ENCODE measurements around the gene SBNO2. TPM values are rescaled to one million over a fixed set of nuclear protein-coding genes. Genes with fewer than 3 reads are reported as not detected.
"Not testable (repeated sequence)": the region's sequence is repeated elsewhere in the genome, so short reads cannot be mapped to it uniquely, and the experiment has no call there.

Gene SBNO2
- total RNA-seq, 1 donor from 2014 or later = 139 TPM

DNA sequence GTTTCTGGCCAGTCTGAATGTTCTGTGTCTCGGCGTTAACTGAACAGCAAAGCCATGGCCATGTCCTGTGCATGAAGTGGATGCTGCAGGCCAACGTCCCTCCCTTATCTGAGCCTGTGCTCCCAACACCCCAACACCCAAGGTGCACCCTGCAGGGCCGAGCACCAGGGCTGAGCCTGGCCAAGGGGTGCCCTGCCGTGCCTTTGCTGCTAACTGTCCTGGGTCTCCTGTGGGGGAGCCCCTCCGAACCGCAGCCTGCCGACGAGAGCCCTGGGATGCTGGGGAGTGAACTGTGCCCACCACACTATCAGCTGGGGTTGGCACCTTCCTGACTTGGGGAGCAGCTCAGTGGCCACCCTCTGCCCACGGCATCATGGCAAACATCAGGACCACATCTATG lies 52.7 kb downstream of the SBNO2 start:
- DNase-seq (ENCODE audit: low spot score) = no peak

DNA sequence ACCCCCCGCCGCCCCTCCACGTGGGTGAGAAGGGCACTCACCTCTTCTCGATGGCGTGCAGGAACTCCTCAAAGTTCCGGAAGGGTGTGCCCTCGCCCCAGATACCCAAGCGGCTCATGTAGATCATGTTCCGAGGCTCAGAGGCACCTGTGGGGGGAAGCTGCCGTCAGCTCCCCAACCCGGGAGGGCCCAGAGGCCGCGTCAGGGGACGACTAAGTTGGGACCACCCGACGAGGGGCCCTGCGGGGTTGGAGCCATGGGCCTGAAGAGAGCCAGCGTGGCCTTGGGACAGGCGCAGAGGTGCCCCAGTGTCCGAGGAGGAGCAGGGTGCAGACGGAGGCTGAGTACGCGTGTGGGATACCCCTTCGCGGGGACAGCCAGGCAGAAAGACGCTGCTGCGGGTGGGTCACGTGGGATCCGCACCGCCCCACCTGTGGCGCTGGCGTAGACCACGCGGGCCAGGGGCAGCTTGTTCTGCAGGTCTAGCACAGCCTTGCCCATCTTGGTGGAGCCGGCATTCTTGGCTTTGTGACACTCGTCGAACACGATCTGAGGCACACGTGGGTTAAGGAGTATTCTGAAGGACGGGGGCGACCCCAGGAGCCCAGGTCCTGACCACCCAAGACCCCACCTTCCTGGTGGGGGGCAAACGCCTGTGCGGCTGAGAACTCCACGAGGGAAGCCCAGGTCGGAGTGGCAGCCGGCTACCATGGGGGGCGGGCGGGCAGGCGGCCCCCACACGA lies 54.4 kb downstream of the SBNO2 start:
- no peak for DNase-seq (ENCODE audit: low spot score)

DNA sequence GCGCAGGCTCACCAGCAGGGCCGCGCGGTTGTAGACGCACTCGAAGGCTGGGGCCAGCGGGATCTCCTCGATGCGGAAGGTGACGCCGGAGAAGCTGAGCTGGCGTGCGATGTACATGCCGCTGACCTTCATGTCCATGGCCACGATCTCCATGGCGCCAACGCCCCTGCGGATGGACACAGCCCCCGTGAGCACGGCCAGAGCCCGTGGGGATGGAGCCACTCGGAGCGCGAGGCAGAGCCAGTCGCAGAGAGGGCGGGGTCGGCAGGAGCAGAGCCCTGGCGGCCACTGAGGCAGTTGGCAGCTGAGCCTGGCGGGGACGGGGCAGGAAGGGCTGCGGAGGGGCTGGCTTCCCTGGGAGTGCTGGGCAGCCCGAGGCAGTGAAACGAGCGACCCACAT lies 55.1 kb downstream of the SBNO2 start:
- DNase-seq (ENCODE audit: low spot score) = no peak

DNA sequence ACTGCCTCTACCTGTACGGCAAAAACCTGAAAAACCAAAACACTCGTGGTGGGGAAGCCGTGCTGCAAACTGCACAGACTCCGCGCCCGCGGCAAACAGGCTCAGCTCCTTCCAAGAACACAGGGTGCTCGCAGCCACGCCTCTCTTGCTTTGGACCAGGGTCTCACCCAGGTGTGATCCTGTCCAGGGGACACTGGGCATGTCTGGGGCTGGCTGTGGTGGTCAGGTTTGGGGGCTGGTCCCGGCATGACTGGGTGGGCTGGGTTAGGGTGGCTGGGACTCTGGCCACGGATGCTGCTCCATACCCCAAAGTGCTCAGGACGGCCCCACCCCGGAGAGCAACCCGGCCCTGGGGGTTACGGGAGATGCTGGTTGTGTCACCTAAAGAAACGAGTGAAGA lies 56.4 kb downstream of the SBNO2 start:
- no peak for DNase-seq (ENCODE audit: low spot score)

DNA sequence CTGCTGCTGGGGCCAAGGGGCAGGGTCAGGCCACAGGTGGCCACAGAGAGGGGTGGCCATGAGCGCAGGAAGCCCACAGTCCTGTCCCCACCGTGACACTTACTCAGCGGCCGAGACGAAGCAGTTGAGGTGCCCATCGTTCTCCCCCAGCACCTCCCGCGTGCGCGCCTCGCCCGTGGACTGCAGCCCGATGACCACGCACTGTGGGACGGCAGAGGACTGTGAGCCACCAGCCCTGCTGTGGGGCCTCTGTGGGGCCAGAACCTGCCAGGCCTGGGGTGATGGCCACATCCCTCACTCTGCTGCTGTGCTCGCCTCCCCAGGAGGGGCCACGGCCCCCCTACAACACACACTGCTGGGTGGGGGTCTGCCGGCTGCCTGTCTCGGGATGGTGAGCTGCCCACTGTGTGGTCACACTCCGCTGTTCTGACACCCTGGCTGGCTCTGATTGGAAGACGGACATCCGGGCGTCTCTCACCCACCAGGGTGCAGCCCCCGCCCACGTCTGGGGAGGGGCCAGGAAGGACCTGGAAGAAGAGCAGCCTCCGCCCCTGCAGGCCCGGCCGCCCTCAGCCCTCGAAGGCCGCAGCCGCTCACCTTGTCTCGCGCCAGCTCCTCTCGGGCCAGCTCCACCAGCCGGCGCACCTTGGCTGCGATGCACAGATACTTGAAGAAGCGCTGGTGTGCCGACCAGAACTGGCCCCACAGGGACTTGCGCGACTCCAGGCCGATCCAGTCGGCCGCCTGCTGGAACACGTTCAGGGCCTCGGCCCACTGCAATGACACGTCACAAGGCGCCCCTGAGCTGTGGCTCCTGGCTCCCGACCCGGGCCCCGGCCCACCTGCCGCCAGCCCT lies 57.1 kb downstream of the SBNO2 start:
- DNase-seq (ENCODE audit: low spot score) = no peak

DNA sequence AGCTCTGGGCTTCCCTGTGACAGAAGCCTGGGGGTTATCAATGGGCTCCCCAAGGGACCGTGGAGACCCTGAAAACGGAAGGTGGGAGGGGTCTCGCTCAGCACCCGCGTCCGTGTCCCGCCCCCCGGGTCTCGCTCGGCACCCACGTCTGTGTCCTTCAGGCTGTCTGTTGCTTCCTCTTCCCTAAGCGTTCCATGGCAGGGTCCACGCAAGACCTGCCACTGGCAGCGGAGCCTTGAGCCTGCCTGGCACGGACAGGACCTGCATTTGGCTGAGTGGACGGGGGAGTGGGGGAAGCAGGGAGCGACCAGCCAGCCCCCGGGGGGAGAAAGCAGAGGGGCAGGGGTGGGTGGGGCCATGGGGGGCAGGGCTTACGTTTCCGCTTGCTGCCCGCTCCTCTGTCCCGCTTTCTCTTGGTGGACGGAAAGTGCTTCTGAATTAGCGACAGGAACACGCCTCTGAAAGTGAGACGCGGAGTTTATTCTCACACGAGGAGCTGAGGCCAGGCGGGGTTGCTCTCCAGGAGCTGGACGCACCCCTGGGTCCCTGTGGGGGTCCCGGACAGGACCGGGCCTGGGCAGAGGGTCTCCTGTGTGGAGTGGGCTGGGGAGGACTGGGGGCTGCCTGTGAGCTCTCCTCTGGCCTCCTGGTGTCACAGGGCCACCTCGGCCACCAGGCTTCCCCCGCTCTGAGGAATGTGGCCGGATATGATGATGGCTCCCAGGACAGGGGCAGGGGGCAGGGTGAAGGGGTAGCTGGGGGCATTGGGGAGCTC lies 58.2 kb downstream of the SBNO2 start:
- no peak for DNase-seq (ENCODE audit: low spot score)

DNA sequence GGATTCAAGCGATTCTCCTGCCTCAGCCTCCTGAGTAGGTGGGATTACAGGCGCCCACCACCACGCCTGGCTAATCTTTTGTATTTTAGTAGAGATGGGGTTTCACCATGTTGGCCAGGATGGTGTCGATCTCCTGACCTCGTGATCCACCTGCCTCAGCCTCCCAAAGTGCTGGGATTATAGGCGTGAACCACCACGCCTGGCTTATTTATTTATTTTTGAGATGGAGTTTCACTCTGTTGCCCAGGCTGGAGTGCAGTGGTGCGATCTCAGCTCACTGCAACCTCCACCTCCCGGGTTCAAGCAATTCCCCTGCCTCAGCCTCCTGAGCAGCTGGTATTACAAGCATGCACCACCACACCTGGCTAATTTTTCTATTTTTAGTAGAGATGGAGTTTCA lies 59.3 kb downstream of the SBNO2 start:
- not testable (repeated sequence) for DNase-seq (ENCODE audit: low spot score)

DNA sequence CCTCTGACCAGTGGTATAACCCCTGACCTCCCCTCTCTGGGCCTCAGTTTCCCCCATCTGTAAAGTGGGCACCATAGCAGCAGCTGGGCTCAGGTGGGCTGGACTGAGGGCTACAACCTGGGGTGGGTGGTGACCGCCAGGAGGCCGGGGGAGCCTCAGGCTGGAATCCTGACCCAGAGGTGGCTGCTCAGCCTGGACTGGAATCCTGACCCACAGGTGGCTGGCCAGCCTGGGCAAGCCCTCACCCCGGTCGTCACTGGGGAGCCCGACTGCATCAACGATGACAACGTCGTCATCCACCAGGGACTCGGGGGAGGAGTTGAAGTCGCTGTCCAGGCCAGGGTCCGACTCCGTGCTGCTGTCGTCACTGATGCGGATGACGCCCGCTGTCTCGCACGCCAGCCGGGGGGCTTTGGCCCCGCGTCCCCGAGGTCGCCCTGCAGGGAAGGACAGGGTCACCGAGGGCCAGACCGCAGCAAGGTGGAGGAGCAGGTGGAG lies 60.0 kb downstream of the SBNO2 start:
- no peak for DNase-seq (ENCODE audit: low spot score)

DNA sequence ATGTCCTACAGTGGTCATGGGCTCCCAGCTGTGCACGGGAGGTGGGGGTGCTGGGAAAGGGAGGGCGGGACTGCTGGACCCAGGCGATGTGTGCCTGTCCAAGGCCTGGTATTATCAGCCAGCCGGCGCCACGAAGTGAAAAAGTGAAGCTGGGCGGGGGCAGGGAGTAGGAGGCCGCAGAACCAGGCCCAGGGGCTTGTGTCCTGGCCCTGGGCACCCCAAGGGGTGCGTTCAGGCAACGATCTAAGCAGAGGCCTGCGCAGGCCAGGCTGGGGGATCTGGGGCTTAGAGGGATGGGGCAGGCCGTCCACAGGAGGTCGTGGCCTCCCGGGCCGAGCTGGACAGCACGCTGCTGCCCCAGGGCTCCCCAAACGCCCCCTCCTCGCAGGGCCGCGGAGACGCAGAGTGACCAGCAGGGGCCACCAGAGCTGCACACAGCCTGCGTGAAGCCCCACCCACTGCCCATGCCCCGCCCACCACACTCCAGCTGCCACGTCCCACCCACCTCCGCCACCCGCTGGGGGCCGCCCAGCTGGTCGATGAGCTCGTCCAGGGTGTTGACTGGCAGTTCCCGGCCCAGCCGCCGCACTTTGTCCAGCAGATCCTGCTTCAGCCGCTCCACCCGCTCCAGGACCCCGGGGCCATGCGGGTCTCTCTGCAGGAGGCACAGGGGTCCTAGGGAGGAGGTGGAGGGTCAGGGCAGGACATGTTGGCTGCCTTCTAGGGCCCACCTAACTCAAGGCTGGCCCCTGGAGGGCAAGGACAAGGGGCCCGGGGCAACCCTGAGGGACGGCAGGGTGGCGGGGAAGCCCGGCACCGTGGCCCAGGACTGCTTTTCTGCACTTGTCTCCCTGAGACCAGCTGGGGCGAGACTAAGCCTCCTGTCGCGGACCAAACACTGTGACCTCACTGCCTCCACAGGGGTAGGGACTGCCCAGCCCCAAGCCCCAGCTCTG lies 60.8 kb downstream of the SBNO2 start:
- DNase-seq (ENCODE audit: low spot score) = peak; percentile 98

DNA sequence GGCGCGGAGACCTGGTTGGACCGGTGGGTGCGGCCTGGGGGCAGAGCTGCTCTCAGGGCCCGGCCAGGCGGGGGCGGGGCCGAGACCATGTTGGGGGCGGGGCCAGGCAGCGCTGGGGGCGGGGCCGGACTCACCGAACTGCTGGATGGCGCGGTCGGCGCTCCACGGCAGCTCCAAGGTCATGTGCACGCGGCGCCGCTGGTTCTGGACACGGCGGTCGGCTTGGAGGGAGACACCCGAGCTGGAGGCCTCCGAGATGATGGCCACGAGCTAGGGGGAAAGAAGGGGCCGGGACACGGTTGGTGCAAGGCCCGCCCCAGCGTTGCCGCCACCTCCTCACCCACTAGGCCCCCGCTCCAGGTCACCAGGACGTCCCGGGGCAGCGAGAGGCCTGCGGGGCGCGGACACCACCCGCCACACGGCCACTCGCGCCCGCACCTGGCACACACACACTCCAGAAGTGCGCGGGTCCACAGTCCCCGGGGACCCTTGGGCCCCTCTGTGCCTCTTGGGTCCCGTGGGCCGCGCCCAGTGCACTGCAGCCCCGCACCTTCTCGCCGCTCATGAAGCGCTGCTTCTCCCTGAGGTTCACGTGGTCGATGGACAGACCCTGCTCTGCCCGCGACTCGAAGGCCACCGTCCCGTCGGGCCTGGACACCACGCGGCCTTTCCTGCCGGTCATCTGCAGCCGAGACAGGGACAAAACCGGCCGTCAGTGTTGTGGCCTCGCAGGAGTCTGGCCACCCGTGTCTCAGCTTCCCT lies 61.6 kb downstream of the SBNO2 start:
- no peak for DNase-seq (ENCODE audit: low spot score)

DNA sequence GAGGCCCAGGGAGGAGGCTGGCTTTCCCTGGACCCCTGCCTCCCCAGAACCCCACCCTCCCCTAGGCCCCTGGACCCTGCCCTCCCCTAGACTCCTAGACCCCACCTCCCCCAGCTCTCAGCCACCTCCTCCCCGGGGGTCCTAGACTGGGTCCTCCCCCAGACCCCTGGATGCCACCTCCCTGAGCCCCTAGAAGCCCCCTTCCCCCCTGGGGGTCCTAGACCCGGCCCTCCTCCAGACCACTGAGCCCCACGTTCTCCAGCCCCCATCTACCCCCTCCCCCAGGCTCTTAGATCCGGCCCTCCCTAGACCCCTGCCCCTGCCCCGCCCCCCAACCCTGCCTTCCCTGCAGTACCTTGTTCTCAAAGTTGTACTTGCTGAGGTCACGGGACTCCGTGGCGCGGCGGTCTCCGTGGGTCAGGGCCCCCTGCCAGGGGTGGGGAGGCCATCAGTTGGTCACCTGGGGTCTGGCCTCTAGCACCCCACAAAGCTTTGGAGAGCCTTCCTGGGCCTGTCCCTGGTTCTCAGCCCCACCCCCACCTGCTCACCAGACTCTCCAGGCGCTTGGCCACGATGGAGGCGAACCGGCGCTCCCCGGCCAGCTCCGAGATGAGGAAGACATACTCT lies 62.3 kb downstream of the SBNO2 start:
- DNase-seq (ENCODE audit: low spot score) = no peak

DNA sequence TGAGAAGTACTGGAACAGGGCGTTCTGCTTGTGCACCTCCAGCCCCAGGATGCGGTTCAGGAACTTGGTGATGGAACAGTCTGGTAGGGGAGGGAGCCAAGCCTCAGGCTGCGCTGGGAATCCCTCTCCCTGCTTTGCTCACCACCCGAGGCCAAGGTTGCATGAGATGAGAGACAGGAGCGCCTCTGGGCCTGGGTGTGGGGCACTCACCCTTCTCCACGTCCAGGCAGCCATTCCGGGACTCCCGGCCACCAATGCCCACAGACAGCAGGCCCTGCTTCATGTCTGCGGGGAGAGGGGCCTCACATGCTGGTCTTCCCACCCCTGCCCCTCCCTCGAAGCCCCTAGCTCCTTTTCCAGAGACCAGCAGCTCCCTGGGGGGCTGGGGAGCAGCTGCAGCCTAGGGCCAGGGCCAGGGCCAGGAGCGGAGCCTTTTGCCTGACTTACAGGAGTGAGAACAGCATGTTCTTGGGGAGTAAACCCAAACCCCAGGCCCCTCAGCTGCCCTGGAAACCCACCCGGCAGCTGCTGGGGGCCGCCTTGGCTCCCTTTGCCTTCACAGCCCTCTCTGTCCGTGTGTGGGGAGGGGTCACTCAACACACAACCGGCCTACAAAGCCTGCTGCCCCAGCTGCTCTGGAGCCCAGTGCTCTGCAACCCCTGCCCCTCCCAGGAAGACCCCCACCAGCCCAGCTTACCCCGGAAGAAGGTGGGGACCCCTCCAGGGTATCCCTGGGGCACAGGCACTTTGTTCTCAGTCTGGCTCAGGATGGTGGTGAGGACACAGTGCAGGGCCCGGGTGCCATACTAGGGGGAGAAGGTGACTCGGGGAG lies 63.0 kb downstream of the SBNO2 start:
- no peak for DNase-seq (ENCODE audit: low spot score)

DNA sequence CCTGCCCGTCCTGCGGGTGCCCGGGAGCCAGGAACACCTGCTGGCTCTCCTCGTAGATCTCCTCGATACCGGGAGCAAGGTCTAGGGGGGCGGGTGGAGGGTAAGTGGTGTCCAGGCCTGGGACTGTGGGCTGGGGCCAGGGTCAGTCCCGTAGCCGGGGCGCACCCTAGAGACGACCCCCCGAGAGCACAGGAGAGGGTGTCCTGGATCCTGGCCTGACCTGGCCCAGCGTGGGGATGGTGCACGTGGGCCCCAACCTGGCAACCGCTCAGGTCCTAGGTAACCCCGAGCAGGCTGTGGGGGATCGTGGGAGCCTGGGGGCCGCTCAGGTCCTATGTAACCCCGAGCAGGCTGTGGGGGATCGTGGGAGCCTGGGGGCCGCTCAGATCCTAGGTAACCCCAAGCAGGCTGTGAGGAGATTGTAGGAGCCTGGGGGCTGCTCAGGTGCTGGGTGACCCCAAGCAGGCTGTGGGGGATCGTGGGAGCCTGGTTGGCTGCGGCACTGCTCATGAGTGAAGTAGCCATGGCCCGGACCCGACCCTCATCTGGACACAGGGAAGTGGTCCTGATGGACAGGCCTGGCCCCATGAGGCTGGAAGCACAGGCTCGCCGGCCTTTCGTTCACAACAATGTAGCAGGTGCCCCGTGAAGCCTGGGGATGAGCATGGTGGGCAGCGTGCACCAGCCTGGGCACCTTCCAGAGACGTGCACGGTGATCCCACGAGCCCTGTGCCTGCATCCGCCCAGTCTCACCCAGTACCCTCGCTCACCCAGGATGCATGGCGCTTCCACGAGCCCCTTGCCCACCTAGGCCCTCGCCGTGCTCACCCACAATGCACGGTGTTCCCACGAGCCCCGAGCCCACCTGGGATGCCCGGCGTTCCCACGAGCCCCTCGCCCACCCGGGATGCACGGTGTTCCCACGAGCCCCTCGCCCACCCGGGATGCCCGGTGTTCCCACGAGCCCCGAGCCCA lies 64.1 kb downstream of the SBNO2 start:
- no peak for DNase-seq (ENCODE audit: low spot score)

DNA sequence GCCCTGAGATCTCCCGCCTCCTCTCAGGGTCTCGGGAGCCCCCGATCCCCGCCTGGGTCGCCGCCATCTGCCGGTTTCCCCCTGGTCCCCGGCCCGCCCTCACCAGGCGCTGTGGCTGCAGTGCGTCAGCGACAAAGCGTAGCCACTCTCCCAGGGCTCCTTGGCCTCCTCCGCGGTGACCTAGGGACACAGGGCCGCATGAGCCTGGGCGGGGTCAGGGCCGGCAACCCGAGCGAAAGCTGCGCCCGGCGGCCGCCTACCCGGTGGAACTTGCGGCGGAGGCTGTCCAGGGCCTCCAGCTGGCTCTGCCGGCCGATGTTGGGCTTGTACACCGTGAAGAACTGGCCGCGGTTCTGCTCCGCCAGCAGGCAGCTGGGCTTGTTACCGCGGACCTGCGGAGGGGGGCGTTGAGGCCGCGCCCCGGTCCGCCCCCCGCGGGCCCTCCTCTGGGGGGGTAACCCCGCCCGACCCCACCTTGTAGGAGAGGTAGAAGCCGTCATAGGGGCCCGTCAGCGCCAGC lies 65.0 kb downstream of the SBNO2 start:
- no peak for DNase-seq (ENCODE audit: low spot score)

DNA sequence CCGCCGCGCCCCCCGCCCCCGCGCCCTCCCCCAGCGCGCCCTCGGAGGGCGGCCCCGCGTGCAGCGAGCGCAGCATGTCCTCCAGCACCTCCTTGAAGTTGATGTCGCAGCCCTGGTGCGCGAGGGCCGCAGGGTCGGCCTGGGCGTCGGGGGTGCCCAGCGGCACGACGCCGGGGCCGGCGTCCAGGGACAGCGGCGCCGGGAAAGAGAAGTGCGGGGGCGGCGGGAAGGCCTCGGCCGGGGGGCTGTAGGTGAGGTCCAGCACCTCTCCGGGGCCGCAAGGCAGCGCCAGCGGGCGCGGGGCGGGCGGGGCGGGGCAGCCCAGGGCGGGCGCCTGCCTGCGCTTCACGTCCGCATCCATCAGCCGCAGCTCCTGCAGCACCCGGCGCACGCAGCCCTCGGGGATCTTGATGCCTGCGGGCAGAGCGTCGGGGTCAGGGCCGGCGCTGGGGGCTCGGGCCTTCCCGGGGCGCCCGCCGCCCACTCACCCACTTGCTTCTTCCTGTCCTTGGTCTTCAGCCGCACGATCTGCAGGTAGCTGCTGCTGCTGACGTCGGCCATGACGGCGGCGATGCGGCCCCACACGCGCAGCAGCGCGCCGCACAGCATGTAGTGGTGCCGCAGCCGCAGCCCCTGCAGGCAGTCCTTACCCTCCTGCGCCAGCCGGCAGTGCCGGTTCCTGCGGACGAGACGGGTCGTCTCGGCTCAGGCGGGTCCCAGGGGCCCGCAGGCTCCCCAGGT lies 65.6 kb downstream of the SBNO2 start:
- DNase-seq (ENCODE audit: low spot score) = no peak

DNA sequence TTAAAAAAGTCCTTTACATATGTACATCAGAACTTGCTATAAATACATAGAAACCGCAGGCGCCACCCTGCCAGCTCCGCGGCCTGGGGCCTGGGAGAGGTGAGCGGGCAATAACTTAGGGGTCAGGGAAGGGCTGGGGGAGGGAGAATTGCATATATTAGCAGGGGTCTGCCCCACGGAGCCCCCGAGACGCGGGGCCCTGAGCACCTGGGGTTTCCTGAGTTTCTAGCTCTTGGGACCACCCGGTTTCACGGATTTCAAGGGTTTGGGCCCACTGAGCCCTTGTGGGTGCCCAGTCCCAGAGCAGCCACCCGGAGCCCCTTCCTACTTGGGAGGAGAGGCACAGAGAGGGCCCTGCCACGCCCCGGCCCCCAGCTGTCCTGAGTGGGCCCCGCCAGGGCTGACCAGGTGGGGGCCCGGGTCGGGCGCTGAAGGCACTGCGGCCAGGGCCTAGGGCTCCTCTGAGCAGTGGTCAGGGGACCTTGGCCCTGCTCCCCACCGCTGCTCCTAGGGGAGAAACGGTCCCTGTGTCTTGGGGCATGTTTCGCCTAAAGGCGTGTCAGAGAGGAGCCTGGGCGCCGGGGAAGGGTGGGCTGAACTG lies 66.3 kb downstream of the SBNO2 start:
- no peak for DNase-seq (ENCODE audit: low spot score)
